ENCODE data around the gene SF1. TPM values are rescaled to one million over a fixed set of nuclear protein-coding genes. Genes with fewer than 3 reads are reported as not detected.

SF1 gene
- total RNA-seq, 2 experiments from 2014 or later = 1,632 to 1,657 TPM

- intact Hi-C loops (cut with DNase I, micrococcal nuclease) = no loop called here
- no peaks in the 10 kb centered on the region for H3K9me3 ChIP-seq (ENCODE audit: control insufficient read depth in 1 of 2, insufficient read depth in 1 of 2, low read length in 2 of 2)
- Mint-ChIP-seq H3K27ac (no peak overlapping the region), H3K4me3 (no peak overlapping the region), H3K9me3 (no peaks in the 10 kb centered on the region), H3K36me3 (ENCODE audit: low read depth) (peaks cover 29% of the 10 kb centered on the region), H3K27me3 (no peaks in the 10 kb centered on the region), H3K4me1 (ENCODE audit: low read depth) (peaks cover 33% of the 10 kb centered on the region)
- H3K36me3 ChIP-seq (ENCODE audit: insufficient read depth, low read length) = peaks cover 34% of the 10 kb centered on the region
- H3K4me1 ChIP-seq (ENCODE audit: insufficient read depth, low read length) = peaks cover 57% of the 10 kb centered on the region
- ATAC-seq (ENCODE audit: poor library complexity) = no peak
- POLR2A ChIA-PET = interaction anchor here (1.4 to 18.7 kb wide), 4 partner anchors 6 to 22 kb away, joined by 3 to 634 read pairs (median 318); partner anchors contain the start of genes PYGM and RASGRP2
- H3K27me3 ChIP-seq (ENCODE audit: control insufficient read depth in 1 of 2, insufficient read depth in 2 of 2, low read length in 2 of 2) = no peaks in the 10 kb centered on the region
- H3K4me3 ChIP-seq (ENCODE audit: low read length) = no peak overlapping the region
- no peak for TF ChIP-seq CTCF (IDR thresholded peaks at IDR 0.05)
- no peak overlapping the region for H3K27ac ChIP-seq (ENCODE audit: low read depth in 1 of 2, low read length in 2 of 2)
- peak in 1 of 14 experiments; percentile 25 for DNase-seq
- CTCF ChIA-PET = no interaction called here
These were observed 23.3 kb downstream of the SF1 start for GRCh38 chr11:64754919-64755662.

- no peaks in the 10 kb centered on the region for H3K9me3 Mint-ChIP-seq
- ChIA-PET CTCF (no interaction called here), POLR2A (interaction anchor here (1.4 to 18.7 kb wide), 3 partner anchors 7 to 23 kb away, joined by 3 to 634 read pairs (median 634); partner anchors contain the start of genes PYGM and RASGRP2)
- H3K27ac ChIP-seq (ENCODE audit: low read depth in 1 of 2, low read length in 2 of 2) = no peak overlapping the region
- DNase-seq = peak in 1 of 14 experiments; percentile 35
- intact Hi-C loops (cut with DNase I, micrococcal nuclease) = no loop called here
- H3K27me3 Mint-ChIP-seq = no peaks in the 10 kb centered on the region
- H3K27me3 ChIP-seq (ENCODE audit: control insufficient read depth in 1 of 2, insufficient read depth in 2 of 2, low read length in 2 of 2) = no peaks in the 10 kb centered on the region
- ATAC-seq (ENCODE audit: poor library complexity) = no peak
- no peaks in the 10 kb centered on the region for H3K9me3 ChIP-seq (ENCODE audit: control insufficient read depth in 1 of 2, insufficient read depth in 1 of 2, low read length in 2 of 2)
- peaks cover 33% of the 10 kb centered on the region for H3K36me3 Mint-ChIP-seq (ENCODE audit: low read depth)
- H3K4me3 ChIP-seq (ENCODE audit: low read length) = no peak overlapping the region
- H3K4me3 Mint-ChIP-seq = no peak overlapping the region
- H3K27ac Mint-ChIP-seq = no peak overlapping the region
- H3K36me3 ChIP-seq (ENCODE audit: insufficient read depth, low read length) = peaks cover 34% of the 10 kb centered on the region
- H3K4me1 Mint-ChIP-seq (ENCODE audit: low read depth) = peaks cover 25% of the 10 kb centered on the region
- H3K4me1 ChIP-seq (ENCODE audit: insufficient read depth, low read length) = peaks cover 50% of the 10 kb centered on the region
- TF ChIP-seq CTCF (IDR thresholded peaks at IDR 0.05) = no peak
These were observed 24.0 kb downstream of the SF1 start for GRCh38 chr11:64754124-64754918.

- POLR2A ChIA-PET = interaction anchor here (1.0 to 18.7 kb wide), 3 partner anchors 7 to 9 kb away, joined by 3 to 634 read pairs (median 634); partner anchors contain the start of genes PYGM and RASGRP2
- peaks cover 23% of the 10 kb centered on the region for H3K4me1 Mint-ChIP-seq (ENCODE audit: low read depth)
These were observed 24.8 kb downstream of the SF1 start for GRCh38 chr11:64753380-64754123.

More at GRCh38 chr11:64753380-64754123, 24.8 kb downstream of the SF1 start:
- CTCF ChIA-PET = no interaction called here
- Histone ChIP-seq H3K4me1 (ENCODE audit: insufficient read depth, low read length) (peaks cover 42% of the 10 kb centered on the region), H3K9me3 (ENCODE audit: control insufficient read depth in 1 of 2, insufficient read depth in 1 of 2, low read length in 2 of 2) (no peaks in the 10 kb centered on the region), H3K36me3 (ENCODE audit: insufficient read depth, low read length) (peaks cover 34% of the 10 kb centered on the region), H3K27ac (ENCODE audit: low read depth in 1 of 2, low read length in 2 of 2) (no peak overlapping the region), H3K4me3 (ENCODE audit: low read length) (no peak overlapping the region), H3K27me3 (ENCODE audit: control insufficient read depth in 1 of 2, insufficient read depth in 2 of 2, low read length in 2 of 2) (no peaks in the 10 kb centered on the region)
- H3K27ac Mint-ChIP-seq = no peak overlapping the region
- no peaks in the 10 kb centered on the region for H3K9me3 Mint-ChIP-seq
- no peaks in the 10 kb centered on the region for H3K27me3 Mint-ChIP-seq
- H3K36me3 Mint-ChIP-seq (ENCODE audit: low read depth) = peaks cover 33% of the 10 kb centered on the region
- H3K4me3 Mint-ChIP-seq = no peak overlapping the region
- peak in 1 of 14 experiments; percentile 45 for DNase-seq
- TF ChIP-seq CTCF (IDR thresholded peaks at IDR 0.05) = no peak
- intact Hi-C loops (cut with DNase I, micrococcal nuclease) = no loop called here
- ATAC-seq (ENCODE audit: poor library complexity) = no peak

Measured in CD4-positive, alpha-beta T cell (primary cell).